NCI-H2196 (cell line): ENCODE measurements around the gene LRRC31.

Experiments used
- DNase-seq: peaks from one replicate; lab custom pipeline; 2025; ENCODE audit not compliant: unreplicated experiment; lab: John Stamatoyannopoulos, UW

LRRC31 gene

DNA sequence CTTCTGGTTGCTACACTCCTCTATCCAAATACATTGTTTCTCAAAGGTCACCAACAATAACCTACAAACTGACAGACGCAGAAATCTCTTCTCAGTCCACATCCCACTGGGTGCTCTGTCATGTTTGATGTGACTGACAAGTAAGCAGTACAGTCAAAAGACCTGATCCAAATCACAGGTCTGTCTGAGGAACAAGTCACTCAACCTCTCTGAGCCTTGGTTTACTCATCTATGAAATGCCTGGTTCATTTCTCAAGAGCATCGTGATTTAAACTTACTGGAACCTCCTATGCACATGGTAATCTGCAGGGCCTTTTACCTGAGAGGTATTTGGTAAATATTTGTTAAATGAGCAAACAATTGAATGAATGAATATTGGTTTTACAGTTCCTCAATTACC lies 5.5 kb downstream of the LRRC31 start:
- DNase-seq: no peak

DNA sequence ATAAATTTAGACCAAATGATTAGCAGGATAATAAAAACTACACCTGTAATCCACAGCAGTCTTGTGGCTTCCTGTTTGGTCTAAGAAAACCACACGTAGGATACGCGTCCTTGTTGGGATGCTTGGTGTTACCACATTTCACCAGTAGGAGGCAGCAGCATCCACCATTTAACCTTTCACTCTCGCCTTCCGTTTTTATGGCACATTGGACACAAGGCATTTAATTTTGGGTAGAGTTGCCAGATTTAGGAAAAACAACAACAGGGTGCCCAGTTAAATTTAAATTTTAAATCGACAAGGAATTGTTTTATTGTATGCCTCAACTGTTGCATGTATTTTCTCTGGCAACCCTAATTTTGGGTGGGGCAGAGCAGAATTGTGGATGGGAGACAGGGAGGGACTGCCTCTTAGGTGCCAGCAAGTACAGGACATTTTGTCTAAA lies 6.3 kb downstream of the LRRC31 start:
- peak; percentile 81 for DNase-seq

DNA sequence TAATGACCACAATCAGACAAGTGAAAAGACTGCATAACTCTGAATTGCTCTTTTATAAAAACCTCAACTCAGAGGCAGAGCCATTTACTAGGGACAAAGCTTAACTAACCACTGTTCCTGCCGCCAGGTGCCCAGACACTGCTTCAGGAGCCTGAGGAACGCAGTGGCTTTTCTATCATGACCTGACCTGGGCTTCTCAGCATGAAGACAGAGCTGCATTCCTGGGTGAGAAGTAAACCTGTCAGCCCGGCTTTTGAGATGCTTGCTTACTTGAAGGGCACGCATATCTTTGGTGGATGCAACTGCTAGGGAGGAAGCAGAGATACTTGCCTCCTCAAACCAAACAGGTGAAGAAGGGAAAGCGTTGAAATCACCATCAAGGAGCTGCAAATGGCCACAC lies 7.9 kb downstream of the LRRC31 start:
- DNase-seq: no peak

DNA sequence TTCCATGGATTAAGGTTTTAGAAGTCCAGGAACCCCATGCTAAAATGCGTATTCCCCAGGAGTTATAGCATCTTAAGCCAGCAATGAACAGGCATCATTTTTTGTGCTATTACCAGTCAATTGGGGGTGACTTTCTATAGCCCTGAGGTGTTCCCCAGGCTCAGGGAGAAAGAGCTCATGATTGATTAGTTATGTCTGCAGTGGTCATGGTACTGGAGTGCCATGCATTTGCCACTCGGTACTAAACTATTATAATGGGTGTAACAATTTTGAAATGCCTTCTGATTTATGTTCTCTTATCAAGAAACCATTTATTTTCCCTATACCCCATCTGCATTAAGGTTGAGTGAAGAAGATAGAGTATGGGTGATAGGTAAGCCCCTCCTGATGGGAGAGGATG lies 11.9 kb downstream of the LRRC31 start:
- DNase-seq: no peak

DNA sequence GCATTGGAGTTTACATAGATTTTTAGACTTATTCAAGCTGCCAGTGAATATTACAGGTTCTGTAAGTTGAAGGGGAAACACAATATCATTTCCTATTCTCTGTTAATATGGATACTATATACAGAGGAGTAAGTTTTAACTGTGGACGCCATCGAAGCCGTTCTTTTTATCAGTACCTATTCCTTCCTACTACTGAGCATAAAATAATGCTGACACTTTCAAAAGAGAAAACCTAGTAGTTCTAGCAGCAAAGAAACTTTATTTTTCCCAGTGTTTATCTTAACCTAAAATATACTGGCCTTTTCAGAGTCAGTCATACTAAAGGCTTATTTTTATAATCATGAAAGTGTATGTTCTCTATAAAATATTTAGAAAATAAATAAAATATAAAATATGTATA lies 14.2 kb downstream of the LRRC31 start:
- DNase-seq: no peak

DNA sequence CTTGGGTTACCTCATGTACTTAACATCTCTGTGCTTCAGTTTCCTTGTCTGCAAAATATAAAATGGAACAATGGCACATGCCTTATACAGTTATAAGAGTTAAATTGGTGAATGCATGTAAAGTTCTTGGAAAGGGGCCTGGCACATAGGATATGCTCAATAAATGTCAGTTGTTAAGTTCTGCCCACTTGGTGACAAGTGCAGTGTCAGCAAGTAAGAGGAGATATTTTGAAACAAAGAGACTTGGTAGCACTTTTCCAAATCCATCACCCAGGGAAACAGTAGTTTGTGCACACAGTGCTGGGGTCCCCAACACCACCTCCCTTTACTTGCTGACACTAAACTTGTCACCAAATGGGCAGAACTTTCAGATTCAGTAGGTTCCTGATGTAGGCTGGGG lies 19.1 kb downstream of the LRRC31 start:
- DNase-seq: no peak

DNA sequence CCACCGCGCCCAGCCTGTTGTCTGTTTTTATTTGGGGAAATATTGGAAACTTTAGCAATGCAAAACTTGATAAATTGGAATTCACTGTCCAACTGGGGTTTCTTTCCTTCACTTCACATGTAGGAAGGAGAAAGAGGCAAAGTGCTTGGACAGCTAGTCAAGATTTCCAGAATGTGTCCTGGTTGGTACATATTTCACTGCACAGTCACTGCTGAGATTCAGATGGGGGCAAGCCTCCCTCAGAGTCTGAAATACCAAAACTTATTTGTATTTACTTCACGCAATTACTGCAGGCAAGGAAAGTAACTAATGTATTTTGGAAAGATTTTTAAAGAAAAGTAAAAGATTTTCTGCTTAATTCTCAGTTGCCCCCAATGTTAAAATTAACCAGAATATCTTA lies 21.0 kb downstream of the LRRC31 start:
- no peak for DNase-seq

DNA sequence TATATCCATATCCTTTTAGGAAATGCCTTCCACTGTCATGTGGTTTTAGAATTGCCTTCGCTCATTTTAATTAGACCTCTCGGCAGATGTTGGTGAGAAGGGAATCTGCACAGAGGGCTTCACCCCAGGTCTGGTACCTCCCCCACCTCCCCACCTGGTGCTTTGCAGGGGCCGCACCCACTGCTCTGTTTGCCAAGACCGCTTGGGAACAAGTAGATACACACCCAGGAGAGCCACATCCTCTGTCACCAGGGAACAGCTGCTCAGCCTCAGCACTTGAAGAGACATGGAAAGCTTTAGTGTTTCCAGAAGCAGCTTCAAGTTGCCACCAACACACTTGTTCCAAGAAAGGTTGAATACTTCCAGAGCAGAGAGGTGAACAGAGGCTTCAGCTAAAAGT lies 21.8 kb downstream of the LRRC31 start:
- peak; percentile 53 for DNase-seq

DNA sequence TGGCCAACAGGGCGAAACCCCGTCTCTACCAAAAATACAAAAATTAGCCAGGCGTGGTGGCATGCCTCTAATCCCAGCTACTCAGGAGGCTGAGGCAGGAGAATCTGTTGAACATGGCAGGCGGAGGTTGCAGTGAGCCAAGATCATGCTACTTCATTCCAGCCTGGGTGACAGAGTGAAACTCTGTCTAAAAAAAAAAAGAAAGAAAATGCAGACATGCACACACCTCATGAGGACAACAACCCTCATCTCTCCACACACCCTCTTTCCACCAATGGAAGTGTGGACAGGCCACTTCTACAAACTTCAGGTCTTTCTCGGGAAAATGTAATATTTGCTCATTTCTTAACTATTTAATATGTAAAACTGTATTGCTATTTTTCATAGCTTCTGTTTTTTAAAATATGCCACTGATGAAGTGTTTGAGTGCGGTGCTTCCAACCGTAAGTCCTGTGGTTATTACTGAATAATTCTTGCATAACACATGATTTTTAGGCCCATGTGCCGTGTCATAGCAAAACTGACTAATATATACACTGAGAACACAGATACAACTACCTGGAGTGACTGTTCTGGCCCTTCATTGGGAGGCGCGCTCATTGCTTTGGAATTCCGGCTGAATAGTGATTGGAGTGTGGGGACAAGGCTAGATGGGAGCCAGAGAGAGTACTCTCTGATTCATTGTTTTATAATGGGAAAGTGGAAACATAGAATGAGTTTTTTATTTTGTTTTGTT lies 23.1 kb downstream of the LRRC31 start:
- no peak for DNase-seq

DNA sequence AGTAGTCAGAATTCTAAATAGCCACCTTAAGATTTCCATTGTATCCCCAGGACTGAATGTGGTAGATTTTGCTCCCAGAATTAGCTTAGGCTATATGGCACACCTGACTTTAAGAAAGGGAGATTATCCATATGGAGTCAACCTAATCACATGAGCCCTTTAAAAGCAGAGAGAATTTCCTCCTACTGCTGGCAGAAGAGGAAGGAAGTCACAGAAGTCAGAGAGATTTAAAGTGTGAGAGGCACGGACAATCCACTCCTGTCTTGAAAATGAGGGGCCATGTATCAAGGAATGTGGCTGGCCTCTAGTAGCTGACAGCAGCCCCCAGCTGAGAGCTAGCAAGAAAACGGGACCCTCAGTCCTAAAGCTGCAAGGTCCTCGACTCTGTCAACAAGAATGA lies 26.8 kb downstream of the LRRC31 start:
- DNase-seq: no peak

DNA sequence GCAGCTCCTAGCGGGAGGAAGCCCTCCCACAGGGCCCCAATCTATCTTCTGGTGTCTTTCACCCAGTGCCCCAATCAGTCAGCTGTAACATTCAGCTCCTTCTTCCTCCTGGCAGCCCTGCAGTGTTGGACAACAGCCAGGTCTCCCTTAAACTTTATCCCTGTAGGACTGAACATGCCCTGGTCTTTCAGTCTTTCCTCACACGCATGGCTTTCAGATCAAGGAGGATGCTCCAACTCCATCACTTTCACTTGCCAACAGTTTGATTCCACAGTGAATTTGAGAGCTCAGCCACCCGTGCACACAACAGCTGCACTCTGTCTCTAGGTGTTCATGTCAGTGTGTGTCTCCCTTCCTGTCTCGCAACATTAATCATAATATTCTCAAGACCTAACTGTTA lies 28.6 kb downstream of the LRRC31 start:
- peak; percentile 22 for DNase-seq

DNA sequence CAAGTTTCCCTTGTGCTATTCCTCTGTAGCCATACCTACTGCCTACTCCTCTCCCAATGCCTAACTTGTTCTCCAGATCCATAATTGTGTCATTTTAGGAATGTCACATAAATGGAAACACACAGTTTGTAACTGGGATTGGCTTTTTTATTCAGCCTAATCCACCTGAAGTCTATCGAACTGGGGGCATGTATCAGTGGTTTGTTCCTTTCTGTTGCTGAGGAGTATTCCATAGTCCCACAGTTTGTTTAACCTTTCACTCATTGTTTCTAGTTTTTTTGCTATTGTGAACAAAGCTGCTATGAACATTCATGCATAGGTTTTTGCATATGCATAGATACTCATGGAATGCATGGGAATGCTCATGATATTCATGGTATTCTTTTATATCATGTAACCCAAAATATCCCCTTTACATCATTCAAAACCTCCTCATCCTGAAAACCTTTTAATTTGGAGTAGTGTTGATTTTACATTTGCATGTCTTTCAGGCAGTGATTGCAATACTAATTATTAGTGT lies 31.2 kb downstream of the LRRC31 start:
- DNase-seq: no peak

DNA sequence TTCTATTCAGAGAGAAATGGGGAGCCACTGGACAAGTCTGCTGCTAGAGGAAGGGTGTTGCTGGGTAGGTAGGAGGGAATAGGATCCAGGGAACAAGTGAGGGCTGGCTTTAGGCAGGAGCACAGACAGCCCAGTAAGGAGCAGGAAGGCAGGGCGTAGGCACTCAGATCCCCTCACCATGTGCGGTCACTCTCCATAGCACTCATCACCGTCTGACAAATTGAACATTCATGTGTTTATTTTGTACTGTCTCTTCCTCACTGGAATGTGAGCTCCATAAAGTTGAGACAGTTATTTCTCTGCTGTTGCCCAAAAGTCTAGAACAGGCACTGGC lies 32.8 kb downstream of the LRRC31 start:
- DNase-seq: no peak

DNA sequence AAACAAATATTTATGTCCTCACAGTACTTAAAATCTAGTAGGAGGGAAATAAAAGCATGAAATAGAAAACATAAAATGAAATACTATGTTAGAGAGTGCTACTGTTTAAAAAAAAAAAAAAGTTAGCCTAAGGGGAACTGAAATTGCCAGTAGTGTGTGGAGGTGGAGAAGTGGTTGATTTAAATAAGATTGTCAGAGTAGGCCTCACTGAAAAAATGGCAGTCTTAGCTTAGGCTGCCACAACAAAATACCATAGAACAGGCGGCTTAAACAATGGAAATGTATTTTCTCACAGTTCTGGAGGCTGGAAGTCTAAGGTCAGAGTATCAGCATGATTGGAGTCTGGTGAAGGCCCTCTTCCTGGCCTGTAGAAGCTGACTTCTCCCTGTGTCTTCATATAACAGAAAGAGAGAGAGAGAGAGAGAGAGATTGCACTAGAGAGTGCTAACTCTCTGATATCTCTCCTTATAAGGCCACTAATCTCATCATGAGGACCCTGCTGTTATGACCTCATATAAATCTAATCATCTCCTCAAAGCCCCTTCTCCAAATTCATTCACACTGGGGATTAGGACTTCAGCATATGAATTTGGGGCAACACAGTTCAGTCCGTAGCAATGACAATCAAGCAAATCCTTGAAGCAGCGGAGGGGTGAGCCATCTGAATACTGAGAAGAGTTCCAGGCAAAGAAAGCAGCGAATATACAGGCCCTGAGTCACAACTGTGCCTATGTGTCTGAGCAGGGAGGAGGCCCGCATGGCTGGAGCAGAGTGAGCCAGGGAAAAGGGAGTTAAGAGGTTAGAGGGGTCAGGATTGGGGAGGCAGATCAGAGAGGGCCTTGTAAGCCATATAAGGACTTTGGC lies 33.4 kb downstream of the LRRC31 start:
- DNase-seq: no peak

DNA sequence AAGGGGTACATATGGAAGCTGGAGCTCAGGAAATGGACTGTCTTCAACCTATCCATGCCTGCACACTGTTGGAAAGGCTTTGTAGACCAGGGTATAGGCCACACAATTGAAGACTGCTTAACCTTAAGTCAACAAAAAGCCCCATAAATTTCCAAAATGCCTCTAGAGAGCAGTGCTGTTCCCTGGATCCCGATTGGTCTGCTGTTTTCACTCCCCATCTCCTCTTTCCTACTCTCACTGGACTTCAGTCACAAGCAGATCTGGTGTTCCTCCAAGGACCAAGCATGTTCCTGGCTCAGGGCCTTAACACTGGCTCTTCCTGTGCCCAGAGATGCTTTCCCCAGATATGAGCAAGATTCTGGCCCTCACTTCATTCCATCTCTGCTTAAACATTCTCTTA lies 34.2 kb downstream of the LRRC31 start:
- DNase-seq: no peak

DNA sequence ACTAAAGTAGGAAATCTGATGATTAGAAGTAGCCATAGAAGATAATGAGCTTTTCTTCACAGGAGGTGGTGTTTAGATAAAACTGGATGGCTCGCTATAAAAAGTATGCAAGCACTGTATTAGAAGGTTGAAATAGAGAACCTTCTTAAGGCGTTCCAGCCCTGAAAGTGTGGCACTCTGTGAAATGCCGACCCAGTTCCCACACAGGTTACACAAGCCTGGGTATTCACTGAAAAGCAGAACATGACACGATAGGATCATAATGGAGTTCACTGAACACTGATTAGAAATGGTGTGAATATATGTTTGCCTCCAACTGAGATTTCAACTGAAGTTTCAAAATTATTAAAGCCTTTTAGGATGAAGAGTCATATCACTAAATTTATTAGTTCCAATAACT lies 42.0 kb downstream of the LRRC31 start:
- no peak for DNase-seq

DNA sequence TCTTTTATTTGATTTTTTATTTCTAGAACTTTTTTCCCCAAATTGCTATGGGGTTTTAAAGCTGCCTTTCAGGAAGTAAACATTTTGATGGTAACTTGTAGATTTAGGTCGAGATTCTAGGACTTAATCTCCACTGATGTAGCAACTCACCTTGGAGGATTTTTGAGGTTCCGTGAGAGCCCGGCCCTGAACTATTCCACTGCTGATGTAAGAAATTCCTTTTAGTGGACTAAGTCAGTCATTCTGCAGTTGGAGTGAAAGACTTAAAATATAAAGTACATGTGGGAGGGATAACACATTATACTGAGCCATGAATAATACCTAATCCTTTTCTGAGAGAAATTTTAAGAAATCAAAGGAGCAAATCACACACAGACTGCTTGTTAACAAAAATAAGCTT lies 44.4 kb downstream of the LRRC31 start:
- no peak for DNase-seq

DNA sequence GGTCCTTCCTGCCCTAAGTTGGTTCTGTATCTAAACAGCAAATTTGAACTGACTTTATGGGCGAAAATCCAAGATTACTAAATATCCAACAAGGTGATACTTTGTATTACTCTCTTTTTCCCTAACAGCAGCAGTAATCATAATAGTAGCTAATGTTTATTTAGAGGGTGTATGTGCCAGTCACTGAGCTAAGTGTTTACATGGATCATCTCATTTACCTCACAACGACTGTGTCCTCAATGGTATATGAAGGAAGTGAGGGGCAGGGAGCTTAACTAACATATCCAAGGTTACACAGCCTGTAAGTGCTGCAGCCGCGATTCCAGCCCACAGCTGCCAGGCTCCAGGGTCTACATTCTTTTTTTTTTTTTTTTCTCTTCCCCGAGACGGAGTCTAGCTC lies 46.8 kb downstream of the LRRC31 start:
- DNase-seq: peak; percentile 59

DNA sequence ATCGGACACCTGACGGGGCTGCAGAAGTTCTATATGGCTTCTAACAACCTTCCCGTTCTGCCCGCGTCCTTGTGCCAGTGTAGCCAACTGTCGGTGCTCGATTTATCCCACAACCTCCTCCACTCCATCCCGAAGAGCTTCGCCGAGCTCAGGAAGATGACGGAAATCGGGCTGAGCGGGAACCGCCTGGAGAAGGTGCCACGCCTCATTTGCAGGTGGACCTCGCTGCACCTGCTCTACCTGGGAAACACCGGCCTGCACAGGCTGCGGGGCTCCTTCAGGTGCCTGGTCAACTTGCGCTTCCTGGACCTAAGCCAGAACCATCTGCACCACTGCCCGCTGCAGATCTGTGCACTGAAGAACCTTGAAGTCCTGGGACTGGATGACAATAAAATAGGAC lies 47.2 kb downstream of the LRRC31 start:
- peak; percentile 72 for DNase-seq

DNA sequence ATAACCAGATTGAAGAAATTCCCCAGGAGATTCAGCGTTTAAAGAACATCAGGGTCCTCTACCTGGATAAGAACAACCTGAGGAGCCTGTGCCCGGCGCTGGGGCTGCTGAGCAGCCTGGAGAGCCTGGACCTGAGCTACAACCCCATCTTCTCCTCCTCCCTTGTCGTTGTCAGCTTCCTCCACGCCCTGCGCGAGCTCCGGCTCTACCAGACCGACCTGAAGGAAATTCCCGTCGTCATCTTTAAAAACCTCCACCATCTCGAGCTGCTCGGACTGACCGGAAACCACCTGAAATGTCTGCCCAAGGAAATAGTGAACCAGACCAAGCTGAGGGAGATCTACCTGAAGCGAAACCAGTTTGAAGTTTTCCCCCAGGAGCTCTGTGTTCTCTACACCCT lies 47.6 kb downstream of the LRRC31 start:
- peak; percentile 51 for DNase-seq

DNA sequence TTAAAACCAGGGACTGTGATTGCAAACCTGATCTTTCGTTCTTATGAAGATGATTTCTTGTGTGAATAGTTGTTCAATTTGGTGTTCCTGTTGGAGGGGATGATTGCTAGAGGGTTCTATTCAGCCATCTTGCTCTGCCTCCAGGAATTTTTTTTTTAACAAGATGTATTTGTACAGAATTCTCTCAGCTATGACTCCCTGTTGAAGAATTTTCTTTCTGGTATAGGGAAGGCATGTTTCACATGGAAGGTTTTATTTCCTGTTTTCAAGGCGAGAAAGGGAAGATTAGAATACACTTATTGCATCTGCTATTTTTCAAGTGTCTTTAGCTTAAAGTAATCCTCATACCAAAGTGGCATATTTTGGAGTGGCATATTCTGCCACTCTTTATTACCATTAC lies 51.4 kb downstream of the LRRC31 start:
- DNase-seq: no peak

DNA sequence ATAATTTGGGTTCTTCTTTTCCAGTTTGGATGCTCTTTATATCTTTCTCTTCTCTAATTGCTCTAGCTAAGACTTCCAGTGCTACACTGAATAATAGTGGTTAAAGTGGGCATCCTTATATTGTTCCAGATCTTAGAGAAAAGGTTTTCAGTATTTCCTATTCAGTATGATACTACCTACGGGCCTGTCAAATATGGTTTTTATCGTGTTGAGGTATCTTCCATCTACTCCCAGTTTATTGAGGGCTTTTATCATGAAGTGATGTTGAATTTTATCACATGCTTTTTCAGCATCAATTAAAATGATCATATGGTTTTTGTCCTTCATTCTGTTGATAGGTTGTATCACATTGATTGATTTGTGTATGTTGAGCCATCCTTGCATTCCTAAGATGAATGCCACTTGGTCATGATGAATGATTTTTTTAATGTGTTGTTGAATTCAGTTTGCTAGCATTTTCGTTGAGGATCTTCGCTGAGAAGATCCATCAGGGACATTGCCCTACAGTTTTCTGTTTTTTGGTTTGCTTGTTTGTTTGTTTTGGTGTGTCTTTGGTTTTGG lies 54.1 kb downstream of the LRRC31 start:
- no peak for DNase-seq
